ENCODE results near the gene ATF7IP.

Gene ATF7IP

GRCh38 chr12:14356147-14356546 is 9.3 kb upstream of the ATF7IP start:
- Histone ChIP-seq H3K27me3 (ENCODE audit: insufficient read depth, low read depth, severe bottlenecking) (no peaks in the 10 kb centered on the region), H3K27ac (no peak overlapping the region), H3K4me3 (ENCODE audit: low read depth, low read length) (no peak overlapping the region), H3K36me3 (no peaks in the 10 kb centered on the region), H3K9me3 (ENCODE audit: severe bottlenecking) (peaks cover 9% of the 10 kb centered on the region)
- TF ChIP-seq CTCF (IDR thresholded peaks at IDR 0.05; ENCODE audit: low read depth, low read length): no peak
- DNase-seq: no peak

- Histone ChIP-seq H3K27ac (no peak overlapping the region), H3K27me3 (ENCODE audit: insufficient read depth, low read depth, severe bottlenecking) (no peaks in the 10 kb centered on the region), H3K36me3 (no peaks in the 10 kb centered on the region), H3K9me3 (ENCODE audit: severe bottlenecking) (no peaks in the 10 kb centered on the region), H3K4me3 (ENCODE audit: low read depth, low read length) (no peak overlapping the region)
- no peak for DNase-seq
- no peak for TF ChIP-seq CTCF (IDR thresholded peaks at IDR 0.05; ENCODE audit: low read depth, low read length)
Observed at GRCh38 chr12:14357486-14357885, 8.0 kb upstream of the ATF7IP start.

GRCh38 chr12:14362352-14362751 is 3.1 kb upstream of the ATF7IP start:
- Histone ChIP-seq H3K9me3 (ENCODE audit: severe bottlenecking) (peaks cover 3% of the 10 kb centered on the region), H3K4me3 (ENCODE audit: low read depth, low read length) (no peak overlapping the region), H3K27ac (no peak overlapping the region), H3K36me3 (no peaks in the 10 kb centered on the region), H3K27me3 (ENCODE audit: insufficient read depth, low read depth, severe bottlenecking) (no peaks in the 10 kb centered on the region)
- DNase-seq: no peak
- TF ChIP-seq CTCF (IDR thresholded peaks at IDR 0.05; ENCODE audit: low read depth, low read length): no peak

- no peaks in the 10 kb centered on the region for H3K36me3 ChIP-seq
- no peaks in the 10 kb centered on the region for H3K27me3 ChIP-seq (ENCODE audit: insufficient read depth, low read depth, severe bottlenecking)
- H3K9me3 ChIP-seq (ENCODE audit: severe bottlenecking): peaks cover 3% of the 10 kb centered on the region
- DNase-seq: no peak
- H3K4me3 ChIP-seq (ENCODE audit: low read depth, low read length): peak overlapping the region; percentile 45
- TF ChIP-seq CTCF (IDR thresholded peaks at IDR 0.05; ENCODE audit: low read depth, low read length): no peak
- H3K27ac ChIP-seq: peak overlapping the region; percentile 96
Observed at GRCh38 chr12:14364583-14365271, 755 bp upstream of the ATF7IP start.

GRCh38 chr12:14366209-14367039 is 942 bp downstream of the ATF7IP start:
- DNase-seq: no peak
- no peaks in the 10 kb centered on the region for H3K27me3 ChIP-seq (ENCODE audit: insufficient read depth, low read depth, severe bottlenecking)
- peak overlapping the region; percentile 45 for H3K4me3 ChIP-seq (ENCODE audit: low read depth, low read length)
- peaks cover 3% of the 10 kb centered on the region for H3K9me3 ChIP-seq (ENCODE audit: severe bottlenecking)
- no peaks in the 10 kb centered on the region for H3K36me3 ChIP-seq
- TF ChIP-seq CTCF (IDR thresholded peaks at IDR 0.05; ENCODE audit: low read depth, low read length): no peak
- H3K27ac ChIP-seq: peak overlapping the region; percentile 96
